ENCODE measurements around the gene SS18L1.

DNA sequence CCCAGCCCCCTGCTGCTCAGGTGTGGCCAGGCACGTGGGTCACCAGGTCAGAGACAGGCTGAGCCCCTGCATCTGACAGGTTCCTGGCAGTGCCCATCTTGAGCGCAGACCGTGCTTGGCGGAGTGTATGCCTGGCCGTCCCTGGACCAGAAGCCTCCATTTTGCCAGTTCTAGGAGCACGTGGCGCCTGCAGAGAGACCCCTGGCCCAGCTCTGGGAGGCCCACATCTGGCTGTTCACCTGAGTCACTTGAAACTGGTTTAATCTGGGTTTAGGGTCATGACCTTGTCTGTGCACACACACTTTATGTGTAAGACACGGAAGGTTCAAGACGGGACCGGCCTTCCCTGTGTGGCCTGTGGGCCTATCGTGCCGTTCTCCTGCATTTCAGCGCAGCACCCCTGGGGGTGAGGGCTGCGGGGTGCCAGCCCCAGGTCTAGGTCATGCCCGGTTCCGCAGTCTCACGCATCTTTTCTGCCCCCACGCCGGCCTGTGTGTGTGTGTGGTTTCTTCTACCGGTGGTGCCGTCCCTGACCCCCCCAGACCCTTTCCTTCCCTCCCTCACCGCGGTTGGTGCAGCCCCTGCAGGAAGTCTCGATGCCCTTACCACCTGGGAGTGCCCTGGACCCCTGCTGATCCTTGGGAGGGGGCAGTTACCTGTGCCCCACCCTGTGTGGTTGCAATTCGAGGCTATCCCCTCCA is 14.0 kb downstream of the SS18L1 start:
- TF ChIP-seq, protein P1, sequence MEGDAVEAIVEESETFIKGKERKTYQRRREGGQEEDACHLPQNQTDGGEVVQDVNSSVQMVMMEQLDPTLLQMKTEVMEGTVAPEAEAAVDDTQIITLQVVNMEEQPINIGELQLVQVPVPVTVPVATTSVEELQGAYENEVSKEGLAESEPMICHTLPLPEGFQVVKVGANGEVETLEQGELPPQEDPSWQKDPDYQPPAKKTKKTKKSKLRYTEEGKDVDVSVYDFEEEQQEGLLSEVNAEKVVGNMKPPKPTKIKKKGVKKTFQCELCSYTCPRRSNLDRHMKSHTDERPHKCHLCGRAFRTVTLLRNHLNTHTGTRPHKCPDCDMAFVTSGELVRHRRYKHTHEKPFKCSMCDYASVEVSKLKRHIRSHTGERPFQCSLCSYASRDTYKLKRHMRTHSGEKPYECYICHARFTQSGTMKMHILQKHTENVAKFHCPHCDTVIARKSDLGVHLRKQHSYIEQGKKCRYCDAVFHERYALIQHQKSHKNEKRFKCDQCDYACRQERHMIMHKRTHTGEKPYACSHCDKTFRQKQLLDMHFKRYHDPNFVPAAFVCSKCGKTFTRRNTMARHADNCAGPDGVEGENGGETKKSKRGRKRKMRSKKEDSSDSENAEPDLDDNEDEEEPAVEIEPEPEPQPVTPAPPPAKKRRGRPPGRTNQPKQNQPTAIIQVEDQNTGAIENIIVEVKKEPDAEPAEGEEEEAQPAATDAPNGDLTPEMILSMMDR (IDR thresholded peaks at IDR 0.05): no peak
- no peak for TF ChIP-seq POLR2A (IDR thresholded peaks at IDR 0.05)
- TF ChIP-seq EP300 (IDR thresholded peaks at IDR 0.05): no peak
- no peak for TF ChIP-seq POLR2AphosphoS5 (IDR thresholded peaks at IDR 0.05)
